ENCODE measurements around the gene TBATA.

TBATA gene, protein sequence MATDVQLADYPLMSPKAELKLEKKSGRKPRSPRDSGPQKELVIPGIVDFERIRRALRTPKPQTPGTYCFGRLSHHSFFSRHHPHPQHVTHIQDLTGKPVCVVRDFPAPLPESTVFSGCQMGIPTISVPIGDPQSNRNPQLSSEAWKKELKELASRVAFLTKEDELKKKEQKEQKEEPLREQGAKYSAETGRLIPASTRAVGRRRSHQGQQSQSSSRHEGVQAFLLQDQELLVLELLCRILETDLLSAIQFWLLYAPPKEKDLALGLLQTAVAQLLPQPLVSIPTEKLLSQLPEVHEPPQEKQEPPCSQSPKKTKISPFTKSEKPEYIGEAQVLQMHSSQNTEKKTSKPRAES

DNA sequence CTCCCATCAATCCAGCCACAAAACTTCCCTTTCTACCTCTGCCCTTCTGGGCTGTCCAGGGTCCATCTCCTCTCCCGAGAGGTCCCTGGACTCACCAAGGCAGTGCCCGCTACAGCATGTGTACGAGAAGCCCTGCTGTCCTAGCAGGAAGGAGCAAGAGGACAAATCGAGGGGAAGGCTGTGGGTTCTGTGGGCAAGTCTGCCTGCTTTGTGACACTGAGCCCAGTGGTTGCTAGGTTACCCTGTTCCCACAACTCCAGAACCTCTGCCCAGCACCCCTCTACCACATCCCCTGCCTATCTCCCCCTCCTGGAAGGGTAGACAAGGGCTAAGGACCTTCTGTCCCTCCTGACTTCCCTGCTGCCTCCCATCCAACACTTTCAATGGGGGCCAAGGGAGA is at the start of gene TBATA:
Gene TBATA (minus strand): TSS at position 188 of the 400 bp plus-strand sequence. CDS start 1,998 bp downstream, outside the sequence.
- DNase-seq: peak in 1 of 2 donors; percentile 3

DNA sequence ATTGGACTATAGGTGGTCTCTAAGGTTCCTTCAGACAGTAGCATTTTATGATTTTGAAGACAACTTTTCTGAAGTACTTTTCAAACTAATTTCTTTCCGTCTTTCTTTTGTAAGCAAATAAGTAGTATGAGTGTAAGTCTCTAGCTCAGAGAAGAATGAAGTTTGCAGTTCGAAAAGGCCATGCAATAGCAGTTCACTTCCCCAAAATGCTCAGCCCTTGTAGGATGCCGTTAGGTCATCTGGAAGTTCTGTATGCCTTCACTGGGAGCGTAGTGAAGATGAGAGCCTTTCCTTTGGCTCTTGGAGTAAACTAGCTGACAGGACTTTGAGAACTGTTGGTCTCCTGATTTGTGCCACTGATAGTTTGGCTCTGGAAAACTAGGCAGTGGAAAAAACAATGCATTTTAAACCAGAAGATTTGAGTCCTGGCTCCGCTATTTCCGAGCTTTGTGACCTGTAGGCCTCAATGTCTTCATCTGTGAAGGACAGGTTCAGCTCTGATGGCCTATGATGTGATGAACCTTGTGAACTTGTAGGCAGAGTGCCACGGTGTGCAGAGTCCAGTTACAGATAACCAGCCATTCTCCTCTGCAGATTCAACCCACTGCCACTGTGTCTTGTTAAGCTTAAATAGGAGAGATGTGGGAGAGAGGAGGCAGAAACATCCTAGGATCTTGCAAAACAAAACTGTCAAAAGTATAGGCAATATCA is 49.4 kb upstream of the TBATA start:
- no peak for DNase-seq

DNA sequence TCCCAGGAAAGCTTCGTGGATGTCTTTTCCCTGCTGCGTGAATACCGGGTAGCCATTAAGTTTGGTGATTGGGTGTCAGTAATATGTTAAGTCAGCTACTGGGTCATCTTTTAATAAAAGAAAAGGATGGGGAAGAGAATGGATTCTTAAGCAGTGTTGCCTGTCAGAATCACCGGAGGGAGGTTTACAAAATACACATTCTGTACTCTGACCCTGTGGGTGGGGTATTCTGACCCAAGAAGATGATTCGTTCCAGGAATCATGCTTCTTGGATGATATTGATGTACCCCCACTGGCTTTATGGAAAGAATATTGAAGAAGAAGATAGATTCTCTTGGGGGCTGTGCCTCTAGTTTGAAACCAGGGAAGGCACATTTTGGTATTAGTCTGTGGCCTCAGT is 48.8 kb upstream of the TBATA start:
- DNase-seq: no peak

DNA sequence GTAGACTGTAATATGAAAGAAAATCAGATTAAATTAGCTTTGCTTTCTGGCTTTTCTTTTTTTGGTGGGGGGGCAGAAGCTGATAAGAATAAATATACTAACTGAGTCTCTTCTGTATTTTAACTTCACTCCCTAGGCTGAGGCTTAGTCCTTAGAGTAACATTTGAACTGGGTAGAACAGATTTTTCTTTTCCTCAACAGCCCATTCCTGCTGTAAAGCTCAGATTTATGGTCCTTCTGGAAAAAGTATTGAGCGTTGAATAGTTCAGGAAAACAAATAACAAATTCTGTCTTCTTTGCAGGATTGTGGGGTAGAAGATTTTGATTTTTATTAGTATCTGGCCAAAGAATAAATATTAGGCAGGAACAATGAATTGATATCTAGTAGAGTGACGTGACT is 48.4 kb upstream of the TBATA start:
- no peak for DNase-seq

DNA sequence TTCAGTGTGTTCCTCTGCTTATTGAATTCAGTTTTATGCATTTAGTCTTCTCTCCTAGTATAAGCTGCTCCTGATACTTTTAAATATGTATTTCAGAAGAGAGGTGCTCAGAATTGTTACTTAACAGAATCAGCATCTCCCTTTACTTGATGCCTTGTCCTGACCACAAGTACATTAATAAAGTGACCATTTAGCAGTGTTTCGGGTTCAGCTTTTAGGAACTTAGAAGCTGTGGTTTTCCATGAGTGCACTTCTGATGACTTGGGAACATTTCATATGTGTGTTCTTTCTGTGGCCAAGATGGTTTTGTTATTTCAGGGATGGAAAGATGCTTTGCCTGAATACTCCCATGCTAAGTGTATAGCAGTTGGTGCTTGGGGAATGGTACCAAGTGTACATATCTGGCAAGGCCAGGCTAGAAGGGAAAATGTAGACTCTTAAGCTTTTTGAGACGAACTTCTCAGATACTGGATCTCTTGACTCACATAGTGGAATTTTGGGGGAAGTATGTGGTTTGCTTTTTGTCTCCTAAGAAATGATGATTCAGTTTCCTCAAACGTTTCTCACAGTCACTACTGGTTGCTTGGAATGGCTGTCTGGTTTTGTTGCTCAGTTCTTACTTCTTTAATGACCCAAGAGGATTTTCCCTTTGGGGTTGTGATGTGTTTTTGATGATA is 47.8 kb upstream of the TBATA start:
- peak in 1 of 2 donors; percentile 16 for DNase-seq

DNA sequence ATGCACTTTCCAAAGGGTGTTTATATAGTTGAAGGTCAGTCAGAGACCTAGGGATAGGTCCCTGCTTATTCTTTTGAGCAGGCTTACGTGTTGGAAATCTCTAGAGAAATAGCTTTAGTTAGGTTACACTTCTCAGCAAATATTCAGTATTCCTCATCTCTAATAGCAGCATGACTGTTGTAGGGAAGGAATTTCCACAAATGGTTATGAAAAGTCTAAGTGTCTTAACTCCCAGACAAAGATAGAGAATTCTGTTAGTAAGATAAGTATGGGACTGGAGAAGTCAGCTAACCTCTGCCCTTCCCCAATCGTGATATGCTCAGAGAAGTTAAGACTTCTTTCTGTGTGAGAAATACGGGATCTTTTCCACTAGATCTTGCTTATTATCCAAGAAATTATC is 47.0 kb upstream of the TBATA start:
- no peak for DNase-seq

DNA sequence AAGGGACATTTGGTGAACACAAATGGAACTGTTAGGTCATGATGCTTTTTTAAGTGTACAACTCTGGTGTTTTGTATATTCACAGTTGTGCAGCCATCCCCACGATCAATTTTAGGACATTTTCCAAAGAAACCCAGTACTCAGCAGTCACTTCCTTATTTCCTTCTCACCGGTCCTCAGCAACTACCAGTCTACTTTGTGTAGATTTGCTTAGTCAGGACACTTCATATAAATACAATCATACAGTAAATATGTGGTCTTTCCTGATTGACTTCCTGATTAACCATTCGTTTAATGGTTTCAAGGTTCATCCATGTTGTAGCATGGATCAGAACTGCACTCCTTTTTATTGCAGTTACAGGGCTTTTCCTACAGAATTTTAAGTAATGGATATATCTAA is 45.0 kb upstream of the TBATA start:
- DNase-seq: no peak

DNA sequence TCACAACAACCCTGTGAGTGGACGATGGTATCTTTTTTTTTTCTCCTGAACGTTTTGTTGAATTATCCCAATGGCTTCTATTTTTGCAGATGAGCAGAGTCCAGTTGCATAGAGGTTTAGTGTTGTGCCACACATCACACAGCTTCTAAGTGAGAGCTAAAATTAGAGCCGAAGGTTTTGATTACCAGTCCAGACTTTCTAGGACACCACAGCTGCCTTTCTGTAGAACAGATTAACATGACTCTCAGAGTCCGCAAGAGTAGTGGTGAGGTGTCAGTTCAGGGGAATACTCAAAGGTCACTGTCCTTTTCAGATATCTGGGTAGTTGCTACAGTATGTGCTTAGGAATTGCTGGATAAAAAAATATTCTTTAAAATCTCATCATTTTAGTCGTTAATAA is 44.4 kb upstream of the TBATA start:
- no peak for DNase-seq

DNA sequence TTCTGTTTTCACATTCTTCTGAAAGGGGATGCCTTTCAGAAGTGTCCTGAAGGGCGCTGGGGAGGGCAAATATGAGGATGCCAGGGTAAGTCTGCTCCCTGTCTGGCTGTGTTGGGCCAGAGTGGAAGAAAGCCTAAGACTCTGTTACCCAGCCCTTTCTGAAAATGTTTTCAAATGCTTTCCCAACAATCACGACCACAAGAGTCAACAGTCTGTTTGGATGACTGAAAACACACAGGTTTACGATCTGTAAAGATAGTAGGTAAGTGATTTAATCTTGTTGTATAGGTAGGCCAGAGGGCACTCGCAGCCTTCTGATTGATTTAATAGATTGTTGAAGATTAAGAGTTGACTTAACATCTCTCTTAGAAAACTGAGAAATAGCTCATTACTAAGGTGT is 43.7 kb upstream of the TBATA start:
- DNase-seq: no peak

DNA sequence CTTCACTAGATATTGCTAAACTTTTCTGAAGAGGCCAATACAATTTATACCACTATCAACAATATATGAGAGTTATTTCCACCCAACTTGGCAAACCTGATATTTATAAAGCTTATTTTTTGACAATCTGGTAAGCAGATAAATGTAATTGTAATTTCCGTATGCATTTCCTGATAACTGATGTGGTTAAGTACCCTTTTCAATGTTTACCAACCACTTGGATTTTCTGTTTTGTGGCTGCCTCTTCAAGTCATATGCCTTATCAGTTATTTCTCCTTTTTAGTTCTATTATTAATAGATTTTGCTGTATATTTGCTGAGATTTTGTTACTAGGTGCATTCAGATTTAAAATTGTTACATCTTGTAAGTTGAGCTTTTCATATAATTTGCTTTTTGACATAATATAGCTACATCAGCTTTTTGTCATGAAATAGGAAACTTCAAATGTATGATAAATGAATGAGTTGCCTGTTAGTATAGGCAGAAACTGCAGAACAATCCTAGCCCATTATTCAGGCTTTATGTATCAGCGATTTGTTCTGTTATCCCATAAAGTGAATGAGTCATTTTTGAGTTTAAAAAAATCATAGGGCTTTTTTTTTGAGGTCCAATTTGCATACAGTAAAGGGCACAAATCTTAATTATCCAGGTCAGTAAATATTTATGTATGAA is 42.0 kb upstream of the TBATA start:
- no peak for DNase-seq

DNA sequence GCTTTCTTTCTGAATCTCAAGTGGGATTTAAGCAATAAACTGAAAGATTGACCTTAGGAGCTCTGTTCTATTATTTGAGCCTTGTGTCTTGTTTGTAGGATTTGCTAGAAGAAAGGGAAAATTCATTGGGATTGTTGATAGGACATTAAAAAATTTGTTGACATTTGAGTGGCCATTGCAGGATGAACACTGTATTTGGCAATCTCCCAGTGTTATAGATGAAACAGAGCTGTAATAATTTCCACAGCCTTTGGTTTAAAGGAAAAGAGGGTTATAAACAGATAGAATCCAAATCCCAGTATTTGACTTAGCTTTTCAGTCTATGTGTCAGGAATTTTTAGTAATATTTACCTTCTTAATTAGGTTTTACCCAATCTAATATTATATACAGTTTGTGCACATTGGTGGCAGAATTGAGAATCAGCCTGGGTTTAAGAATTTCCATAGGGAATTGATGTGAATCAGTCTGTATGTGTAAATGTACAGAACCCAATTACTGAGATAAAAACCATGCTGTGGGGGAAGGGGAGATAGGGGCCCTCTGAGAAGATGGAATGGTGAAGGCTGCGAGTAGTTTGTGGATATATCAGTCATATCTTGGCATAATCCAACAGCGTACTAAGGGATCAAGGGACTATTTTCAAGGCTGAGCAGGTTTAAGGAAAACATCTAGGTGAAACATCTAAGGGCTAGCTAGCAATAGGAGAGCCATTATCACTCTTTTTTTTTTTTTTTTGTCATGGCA is 37.1 kb upstream of the TBATA start:
- no peak for DNase-seq

DNA sequence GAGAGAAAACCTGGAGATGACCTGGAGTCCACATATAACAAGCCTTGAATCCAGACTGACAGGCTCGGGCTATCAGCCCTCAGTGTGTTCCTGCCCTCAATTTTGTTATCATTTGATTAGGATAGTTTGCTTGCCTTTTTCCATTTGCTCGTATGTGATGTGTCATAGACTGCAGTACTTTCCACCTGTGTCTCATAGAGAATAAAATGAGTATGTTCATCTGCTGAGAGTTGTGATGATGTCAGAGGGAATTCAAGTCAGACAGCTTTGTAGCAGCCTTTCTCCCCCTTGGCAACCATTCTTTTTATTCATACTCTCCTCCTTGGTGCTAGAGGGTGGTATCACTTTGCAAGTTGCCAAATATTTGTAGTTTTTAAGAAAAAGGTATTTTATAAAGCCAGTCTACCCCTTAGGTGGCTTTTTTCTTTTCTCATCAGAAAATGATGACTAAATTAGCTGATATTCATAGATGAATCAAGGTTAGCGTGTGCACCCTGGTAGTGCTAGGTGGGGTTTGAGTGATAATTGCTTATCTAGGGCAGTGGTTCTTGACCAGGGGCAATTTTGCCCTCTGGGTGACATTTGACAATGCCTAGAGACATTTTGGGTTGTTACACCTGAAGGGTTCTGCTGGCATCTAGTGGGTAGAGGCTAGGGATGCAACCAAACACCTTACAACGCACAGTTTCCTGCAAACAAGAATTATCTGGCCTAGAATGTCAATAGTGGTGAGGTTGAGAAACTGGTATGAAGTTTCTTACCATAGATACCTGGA is 36.0 kb upstream of the TBATA start:
- peak in 1 of 2 donors; percentile 15 for DNase-seq

DNA sequence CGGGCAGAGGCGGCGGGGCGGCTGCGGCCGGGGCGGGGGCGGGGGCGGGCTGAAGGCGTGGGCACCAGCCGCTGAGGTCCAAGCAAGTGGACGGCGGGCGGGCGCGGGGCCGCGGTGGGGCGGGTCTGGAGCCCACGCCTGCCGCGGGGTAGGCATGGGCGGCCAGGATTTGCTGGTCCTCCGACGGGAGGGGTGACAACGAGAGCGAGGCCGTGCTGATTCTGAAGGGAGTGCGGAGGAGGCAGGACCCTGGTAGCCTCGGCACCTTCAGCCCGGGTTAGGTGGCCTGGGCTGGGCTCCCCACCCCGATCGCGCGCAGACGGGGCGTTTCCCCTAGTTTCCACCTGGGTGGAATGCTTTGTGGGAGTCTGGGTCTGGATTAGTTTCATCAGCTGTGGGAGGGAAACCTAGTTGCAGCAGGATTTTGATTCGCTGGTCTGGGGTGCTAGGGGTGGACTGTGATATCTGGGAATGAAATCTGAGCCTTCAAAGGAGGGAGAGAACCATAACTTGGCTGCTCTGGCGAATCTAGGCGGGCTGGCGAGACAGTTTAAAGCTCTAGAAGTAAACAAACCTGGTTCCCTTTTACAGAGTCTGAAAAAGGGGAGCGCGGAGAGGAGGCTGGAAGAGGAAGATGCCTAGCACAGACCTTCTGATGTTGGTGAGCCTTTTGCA is 31.2 kb upstream of the TBATA start:
- DNase-seq: peak; percentile 17 to 34

DNA sequence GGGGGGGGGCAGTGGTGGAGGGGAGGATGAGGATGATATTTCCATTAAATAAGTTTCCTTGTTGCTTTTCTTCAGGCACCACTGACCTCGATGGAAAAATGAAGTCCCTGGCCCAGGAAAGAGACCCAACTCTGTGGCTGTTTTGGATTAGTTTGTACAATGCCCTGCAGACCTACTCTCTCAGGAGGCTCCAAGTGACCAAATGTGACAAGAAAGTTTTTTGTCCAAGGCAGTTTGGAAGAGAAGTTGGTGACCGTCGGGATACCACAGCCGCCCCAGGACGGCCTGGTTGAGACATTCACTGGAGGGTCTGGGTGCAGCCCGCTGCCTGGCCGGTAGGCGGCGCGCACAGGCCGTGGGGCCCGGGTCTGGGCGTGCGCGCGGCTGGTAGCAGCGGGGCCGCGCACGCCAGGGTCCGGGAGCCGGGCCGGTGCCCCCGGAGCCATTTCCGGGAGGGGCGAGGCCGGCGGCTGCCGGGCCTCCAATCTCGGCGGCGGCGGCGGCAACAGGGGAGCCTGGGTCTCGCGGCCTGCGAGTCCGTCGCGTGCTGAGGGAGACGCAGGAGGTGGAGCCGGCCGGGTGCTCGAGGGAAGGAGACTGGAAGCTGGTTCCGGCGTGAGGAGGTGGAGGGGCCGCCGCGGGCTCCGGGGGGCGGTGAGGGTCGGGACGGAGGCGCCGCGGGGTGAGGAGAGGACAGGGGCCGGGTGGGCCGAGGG is 30.5 kb upstream of the TBATA start, which contains the start of gene SGPL1:
Gene SGPL1 (plus strand): TSS at position 445 of the 716 bp plus-strand sequence. CDS start 906 bp downstream, outside the sequence.
- peak; percentile 81 to 83 for DNase-seq

DNA sequence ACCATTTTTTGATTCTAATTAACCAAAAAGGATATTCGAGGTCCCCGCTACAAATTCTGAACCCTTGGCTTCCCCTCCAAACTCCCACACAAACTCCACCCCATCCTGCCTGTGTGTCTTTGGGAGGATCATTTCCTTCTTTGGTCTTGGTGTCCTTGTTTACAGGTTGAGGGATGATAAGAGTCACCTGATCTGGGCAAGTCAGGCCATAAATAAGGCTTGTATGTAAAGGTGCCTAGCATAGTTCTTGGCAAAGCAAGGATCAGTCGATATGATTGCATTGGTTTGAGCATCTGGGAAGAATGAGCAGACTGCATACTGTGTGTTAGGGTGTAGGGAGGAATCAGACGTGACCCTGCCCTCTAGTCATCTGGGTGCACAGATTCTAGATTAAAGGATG is 28.9 kb upstream of the TBATA start:
- DNase-seq: no peak

DNA sequence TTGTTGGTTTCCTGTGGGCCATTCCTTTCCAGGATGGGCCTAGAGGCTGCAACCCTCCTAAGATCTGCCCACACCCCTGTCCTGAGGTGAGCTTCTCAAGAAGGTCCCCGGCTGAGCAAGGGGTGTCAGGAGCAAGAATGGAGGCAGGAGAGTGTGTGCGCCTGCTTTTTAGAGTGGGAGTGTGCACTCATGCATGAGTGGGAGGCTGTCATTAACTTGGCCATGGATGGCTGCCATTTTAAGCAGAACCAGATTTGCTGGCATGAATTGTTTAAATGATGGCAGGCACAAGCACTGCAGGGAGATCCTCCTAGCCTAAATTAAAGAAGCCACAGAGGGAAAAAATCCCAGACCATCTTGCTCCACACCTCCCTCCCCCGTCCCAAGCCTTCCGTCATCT is 27.6 kb upstream of the TBATA start:
- no peak for DNase-seq

DNA sequence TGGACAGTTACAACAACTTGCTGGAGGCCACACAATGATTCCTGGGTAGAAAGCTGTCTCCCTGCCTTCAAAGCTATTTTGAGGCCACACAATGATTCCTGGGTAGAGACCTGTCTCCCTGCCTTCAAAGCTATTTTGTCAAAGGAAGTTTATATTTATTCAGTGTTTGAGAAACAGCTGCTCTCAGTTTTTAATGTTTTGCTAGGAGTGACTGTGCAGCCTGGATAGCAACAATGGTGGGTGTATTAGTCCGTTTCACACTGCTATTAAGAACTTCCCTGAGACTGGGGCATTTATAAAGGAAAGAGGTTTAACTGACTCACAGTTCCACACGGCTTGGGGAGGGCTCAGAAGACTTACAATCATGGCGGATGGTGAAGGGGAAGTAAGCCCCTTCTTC is 26.7 kb upstream of the TBATA start:
- DNase-seq: no peak

DNA sequence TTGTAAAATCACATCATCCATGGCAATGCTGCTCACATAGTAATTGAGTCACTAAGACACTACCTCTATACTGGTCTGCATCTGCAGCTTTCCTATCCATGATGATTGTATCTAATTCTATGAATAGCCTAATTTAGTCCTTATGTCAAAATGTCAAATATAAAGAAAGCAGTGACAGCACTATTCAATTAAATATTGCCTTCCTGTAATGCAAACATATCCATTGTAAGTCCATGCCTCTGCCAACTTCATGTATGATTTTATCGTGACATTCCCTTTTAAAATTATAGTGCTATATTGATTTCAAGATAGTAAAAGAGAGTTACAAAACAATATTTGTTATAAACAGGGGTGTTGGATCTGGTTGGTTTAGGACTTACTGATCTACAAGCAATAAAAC is 25.8 kb upstream of the TBATA start:
- no peak for DNase-seq

DNA sequence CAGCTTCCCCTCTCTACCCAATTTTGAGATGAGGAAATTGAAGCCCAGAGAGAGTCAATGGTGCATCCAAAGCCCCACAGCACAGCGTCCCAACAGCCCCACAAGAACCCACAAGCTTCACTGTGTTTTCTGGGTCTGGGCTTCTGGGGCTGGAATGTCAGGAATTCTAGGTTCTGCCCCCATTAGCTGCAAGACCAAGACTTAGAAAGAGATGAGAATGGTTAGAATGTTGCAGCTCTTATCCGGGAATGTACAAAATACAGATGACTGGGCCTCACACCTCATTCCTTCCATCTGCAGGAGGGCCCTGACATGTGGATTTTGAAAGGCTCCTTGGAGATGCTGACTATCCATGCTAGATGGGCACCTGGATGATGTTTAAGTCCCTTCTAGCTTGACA is 24.5 kb upstream of the TBATA start:
- no peak for DNase-seq

DNA sequence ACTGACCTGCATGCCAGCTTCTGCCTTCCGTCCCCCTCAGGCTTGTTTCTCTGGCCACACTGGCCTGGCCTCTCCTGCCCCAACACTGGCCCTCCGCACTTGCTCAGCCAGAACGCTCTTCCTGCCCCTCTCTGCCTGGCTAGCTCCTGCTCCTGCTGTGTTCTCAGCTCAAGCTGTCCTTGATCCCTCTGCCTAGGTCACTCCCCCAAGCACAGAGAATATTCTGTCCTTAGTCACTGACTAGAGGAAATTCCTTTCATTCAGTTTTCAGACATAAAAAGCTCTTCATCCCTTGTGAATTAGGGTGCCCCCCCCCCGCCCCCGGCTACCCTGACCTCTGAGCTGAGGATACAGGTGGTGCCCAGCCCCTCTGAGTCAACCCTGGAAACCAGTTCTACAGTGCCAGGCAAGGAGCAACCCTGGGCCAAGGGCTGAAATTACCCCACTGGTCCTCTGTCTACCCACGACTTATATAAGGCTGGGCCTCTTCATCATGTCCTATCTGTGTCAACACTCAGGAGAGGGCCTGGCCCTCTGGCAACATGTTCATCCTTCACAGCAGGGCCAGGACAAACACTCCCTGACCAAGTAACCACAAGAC is 23.9 kb upstream of the TBATA start:
- no peak for DNase-seq

Data from CD4-positive, alpha-beta T cell treated with Interleukin-4 for 1 hour (primary cell).